Psoas muscle (tissue), 8 donors: Measurements from ENCODE around the gene INTS13. TPM values are rescaled to one million over a fixed set of nuclear protein-coding genes. Genes with fewer than 3 reads are reported as not detected.
"Not testable (repeated sequence)": the region's sequence is repeated elsewhere in the genome, so short reads cannot be mapped to it uniquely, and the experiment has no call there.

Experiments used
- ATAC-seq, 4 donors: fragments of 200-7000 bp; cut with Tn5 transposase; one replicate each; pipeline ENCODE4 v1.9.1; 2020; ENCODE audit warnings: moderate library complexity in 3 of 4, mild to moderate bottlenecking in 2 of 4
- DNase-seq, 2 donors: peaks; one replicate each; pipeline ENCODE4 v3.0.0-alpha.2; 2020
- H3K27ac ChIP-seq: fragments of 200-600 bp; one replicate; pipeline ENCODE4 v1.8.0; 2022
- H3K27me3 ChIP-seq, 3 donors: fragments of 200-600 bp in 1 of 3; one replicate each; pipeline versions ENCODE4 v1.6.1 to v1.8.0; 2013 to 2022; ENCODE audit warnings: low read length in 2 of 3, mild to moderate bottlenecking in 2 of 3, moderate library complexity in 1 of 3; ENCODE audit not compliant: insufficient read depth in 3 of 3
- H3K36me3 ChIP-seq, 2 donors: fragments of 200-600 bp in 1 of 2; one replicate each; pipeline versions ENCODE4 v1.6.1 to v1.8.0; 2013 to 2022; ENCODE audit warnings: low read depth in 1 of 2, mild to moderate bottlenecking in 1 of 2, moderate library complexity in 1 of 2; ENCODE audit not compliant: insufficient read depth in 1 of 2
- H3K4me1 ChIP-seq: fragments of 200-600 bp; one replicate; pipeline ENCODE4 v1.8.0; 2022
- H3K4me3 ChIP-seq: fragments of 200-600 bp; one replicate; pipeline ENCODE4 v1.8.0; 2022; ENCODE audit warnings: mild to moderate bottlenecking
- H3K9me3 ChIP-seq: fragments of 200-600 bp; one replicate; pipeline ENCODE4 v1.8.0; 2022
- WGBS, 3 donors: extraction: QIAGEN DNeasy Blood & Tissue Kit; methylation state at CpG; one replicate each; pipeline versions ENCODE4 v1.1.6 to v1.1.7; 2013; 5-methylcytosine and 5-hydroxymethylcytosine counted together
- intact Hi-C, 2 donors: fragments of 100-400 bp; cut with DNase I; formaldehyde crosslinking; loops; one replicate each; pipeline versions ENCODE4 v1.11.0 to v1.14.2; 2022
- polyA plus RNA-seq, 3 donors: library from polyadenylated mRNA; stranded (reverse); fragments of 200-250 nt; gene quantifications; one replicate each; pipeline ENCODE4 v1.2.3, GENCODE V29; 2013
- total RNA-seq, 4 donors: library from RNA; stranded (reverse); fragmentation: NEBNext Ultra II Directional in 2 of 4; extraction: Animal tissue kit (Norgen Biotek cat#: 25700) in 2 of 4; gene quantifications; one replicate each; pipeline versions ENCODE4 v1.2.1 to v1.2.4, GENCODE V29; 2021 to 2023
- TF ChIP-seq, protein P1 (sequence below): fragments of 200-600 bp; IDR thresholded peaks from one replicate; pipeline ENCODE4 v1.8.0; 2022; ENCODE audit warnings: antibody characterized with exemption
- donor health status: healthy with polysubstance abuse.
- donor health status: DM: no; HTN: no; CAD: no; lungs with moderate emphysema.
- donor health status: Bipolar disorder and iron deficiency.
- donor health status: healthy.
- donor health status: DM: yes; HTN: yes; CAD: no.
- donor health status: DM: no; HTN: no; CAD: no.
- donor health status: DM: no; HTN: no; CAD: no.
- donor health status: DM: yes; HTN: yes; CAD: no.

Gene INTS13
- total and polyA plus RNA-seq, 7 donors, result 21.0 to 35.4 (median 24.6) TPM

GRCh38 chr12:26961803-26962202, 24.0 kb upstream of the INTS13 start:
- Histone ChIP-seq H3K9me3 (no peaks in the 10 kb centered on the region), H3K27me3 (no peaks in the 10 kb centered on the region), H3K27ac (no peak overlapping the region), H3K4me3 (no peak overlapping the region), H3K36me3 (peaks cover 0 to 83% of the 10 kb centered on the region in 2 donors), H3K4me1 (no peaks in the 10 kb centered on the region)
- TF ChIP-seq, protein P1, sequence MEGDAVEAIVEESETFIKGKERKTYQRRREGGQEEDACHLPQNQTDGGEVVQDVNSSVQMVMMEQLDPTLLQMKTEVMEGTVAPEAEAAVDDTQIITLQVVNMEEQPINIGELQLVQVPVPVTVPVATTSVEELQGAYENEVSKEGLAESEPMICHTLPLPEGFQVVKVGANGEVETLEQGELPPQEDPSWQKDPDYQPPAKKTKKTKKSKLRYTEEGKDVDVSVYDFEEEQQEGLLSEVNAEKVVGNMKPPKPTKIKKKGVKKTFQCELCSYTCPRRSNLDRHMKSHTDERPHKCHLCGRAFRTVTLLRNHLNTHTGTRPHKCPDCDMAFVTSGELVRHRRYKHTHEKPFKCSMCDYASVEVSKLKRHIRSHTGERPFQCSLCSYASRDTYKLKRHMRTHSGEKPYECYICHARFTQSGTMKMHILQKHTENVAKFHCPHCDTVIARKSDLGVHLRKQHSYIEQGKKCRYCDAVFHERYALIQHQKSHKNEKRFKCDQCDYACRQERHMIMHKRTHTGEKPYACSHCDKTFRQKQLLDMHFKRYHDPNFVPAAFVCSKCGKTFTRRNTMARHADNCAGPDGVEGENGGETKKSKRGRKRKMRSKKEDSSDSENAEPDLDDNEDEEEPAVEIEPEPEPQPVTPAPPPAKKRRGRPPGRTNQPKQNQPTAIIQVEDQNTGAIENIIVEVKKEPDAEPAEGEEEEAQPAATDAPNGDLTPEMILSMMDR, result no peak
- ATAC-seq (no peak), DNase-seq (no peak)
- WGBS, 3 donors, result 86 to 92% (median 86%) methylated on average over 1 of the region's 1 CpG
- intact Hi-C loops, result no loop called here

DNA sequence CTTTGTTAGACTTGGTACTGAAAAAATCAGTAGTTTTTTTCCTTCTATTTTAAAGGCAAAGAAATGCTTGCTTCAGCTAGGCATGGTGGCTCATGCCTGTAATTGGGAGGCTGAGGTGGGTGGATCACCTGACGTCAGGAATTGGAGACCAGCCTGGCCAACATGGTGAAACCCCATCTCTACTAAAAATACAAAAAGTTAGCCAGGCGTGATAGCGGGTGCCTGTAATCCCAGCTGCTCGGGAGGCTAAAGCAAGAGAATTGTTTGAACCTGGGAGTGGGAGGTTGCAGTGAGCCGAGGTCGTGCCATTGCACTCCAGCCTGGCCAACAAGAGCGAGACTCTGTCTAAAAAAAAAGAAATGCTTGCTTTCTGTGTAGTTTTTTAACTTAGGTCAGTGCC, 23.6 kb upstream of the INTS13 start:
- ATAC-seq, result peak in 2 of 4 donors; percentile 39 to 54
- H3K27ac ChIP-seq, DNase-seq, intact Hi-C loops, H3K9me3 ChIP-seq, H3K27me3 ChIP-seq, H3K4me3 ChIP-seq, H3K4me1 ChIP-seq: not testable (repeated sequence)
- 66 to 88% (median 73%) methylated on average over 7 of the region's 7 CpGs for WGBS, 3 donors
- H3K36me3 ChIP-seq, result peaks cover 0 to 83% of the 10 kb centered on the region in 2 donors

GRCh38 chr12:26954027-26954426, 16.2 kb upstream of the INTS13 start:
- WGBS, 3 donors, result 37 to 54% (median 40%) methylated on average over 4 of the region's 4 CpGs
- DNase-seq (no peak), ATAC-seq (peak; percentile 78 to 90 (median 88))
- Histone ChIP-seq H3K4me3 (peak overlapping the region; percentile 31), H3K27ac (peak overlapping the region; percentile 46), H3K4me1 (peaks cover 13% of the 10 kb centered on the region), H3K36me3 (peaks cover 0 to 35% of the 10 kb centered on the region in 2 donors), H3K27me3 (no peaks in the 10 kb centered on the region), H3K9me3 (no peaks in the 10 kb centered on the region)
- TF ChIP-seq, protein P1, result no peak
- intact Hi-C loops, result no loop called here

DNA sequence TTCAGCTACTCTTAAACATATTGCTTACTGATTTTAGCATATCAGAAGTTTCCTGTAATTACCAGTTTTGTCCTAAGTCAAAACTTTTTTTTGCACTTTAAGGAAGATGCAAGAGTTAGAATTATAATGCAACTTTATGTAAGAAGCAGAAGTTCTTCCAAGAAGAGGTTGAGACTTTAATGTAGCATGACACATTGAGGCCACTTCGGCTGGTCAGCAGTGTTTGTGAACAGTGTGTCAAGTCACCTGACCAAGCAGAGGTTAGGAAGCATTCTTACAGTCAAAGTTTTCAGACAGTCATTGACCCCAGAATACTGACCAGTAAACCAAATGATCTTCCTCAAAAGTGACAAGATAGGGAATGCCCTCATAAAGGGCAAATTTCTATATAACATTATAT, 15.7 kb upstream of the INTS13 start:
- ATAC-seq (peak; percentile 81 to 96 (median 92)), DNase-seq (peak in 1 of 2 donors; percentile 47)
- H3K4me1 ChIP-seq, result peaks cover 13% of the 10 kb centered on the region
- peak overlapping the region; percentile 46 for H3K27ac ChIP-seq
- WGBS, 3 donors, result 22 to 40% (median 25%) methylated on average over 1 of the region's 1 CpG
- intact Hi-C loops, result no loop called here
- TF ChIP-seq, protein P1, result no peak
- H3K4me3 ChIP-seq, result peak overlapping the region; percentile 31
- peaks cover 0 to 30% of the 10 kb centered on the region in 2 donors for H3K36me3 ChIP-seq
- H3K9me3 ChIP-seq, result no peaks in the 10 kb centered on the region
- no peaks in the 10 kb centered on the region for H3K27me3 ChIP-seq

DNA sequence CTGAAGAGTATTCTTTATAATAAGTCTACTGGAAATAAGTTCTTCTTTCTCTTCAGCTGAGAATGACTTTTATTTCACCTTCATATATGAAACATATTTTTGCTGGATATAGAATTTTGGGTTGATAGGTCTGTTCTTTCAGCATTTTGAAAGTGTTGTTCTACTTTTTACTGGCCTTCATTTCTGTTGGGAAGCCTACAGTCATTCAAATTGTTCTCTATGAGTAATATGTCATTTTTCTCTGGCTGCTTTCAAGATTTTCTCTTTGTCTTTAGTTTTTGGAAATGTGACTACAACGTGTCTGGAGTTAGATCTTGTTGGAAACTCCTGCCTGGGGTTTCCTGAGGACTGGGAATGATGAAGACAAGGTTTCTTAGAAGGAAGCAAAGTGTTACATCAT, 10.5 kb upstream of the INTS13 start:
- Histone ChIP-seq H3K27ac (no peak overlapping the region), H3K27me3 (no peaks in the 10 kb centered on the region), H3K9me3 (peaks cover 2% of the 10 kb centered on the region), H3K4me3 (no peak overlapping the region), H3K36me3 (no peaks in the 10 kb centered on the region), H3K4me1 (peaks cover under 1% of the 10 kb centered on the region)
- intact Hi-C loops, result no loop called here
- DNase-seq (no peak), ATAC-seq (no peak)
- WGBS, 3 donors, result 83 to 93% (median 88%) methylated on average over 1 of the region's 1 CpG
- TF ChIP-seq, protein P1, result no peak
